Endometrium (tissue), 2 donors: ENCODE results near the gene SOX3.

Experiments
- FAIRE-seq: peaks from 2 replicates; lab custom pipeline; 2012; peaks lifted over from hg19 to GRCh38; lab: Jason Lieb, UNC
- donor health status: control.
- donor health status: control.

The SOX3 gene

GRCh38 chrX:140495739-140496138 lies 9.1 kb downstream of the SOX3 start:
- FAIRE-seq = no peak

DNA sequence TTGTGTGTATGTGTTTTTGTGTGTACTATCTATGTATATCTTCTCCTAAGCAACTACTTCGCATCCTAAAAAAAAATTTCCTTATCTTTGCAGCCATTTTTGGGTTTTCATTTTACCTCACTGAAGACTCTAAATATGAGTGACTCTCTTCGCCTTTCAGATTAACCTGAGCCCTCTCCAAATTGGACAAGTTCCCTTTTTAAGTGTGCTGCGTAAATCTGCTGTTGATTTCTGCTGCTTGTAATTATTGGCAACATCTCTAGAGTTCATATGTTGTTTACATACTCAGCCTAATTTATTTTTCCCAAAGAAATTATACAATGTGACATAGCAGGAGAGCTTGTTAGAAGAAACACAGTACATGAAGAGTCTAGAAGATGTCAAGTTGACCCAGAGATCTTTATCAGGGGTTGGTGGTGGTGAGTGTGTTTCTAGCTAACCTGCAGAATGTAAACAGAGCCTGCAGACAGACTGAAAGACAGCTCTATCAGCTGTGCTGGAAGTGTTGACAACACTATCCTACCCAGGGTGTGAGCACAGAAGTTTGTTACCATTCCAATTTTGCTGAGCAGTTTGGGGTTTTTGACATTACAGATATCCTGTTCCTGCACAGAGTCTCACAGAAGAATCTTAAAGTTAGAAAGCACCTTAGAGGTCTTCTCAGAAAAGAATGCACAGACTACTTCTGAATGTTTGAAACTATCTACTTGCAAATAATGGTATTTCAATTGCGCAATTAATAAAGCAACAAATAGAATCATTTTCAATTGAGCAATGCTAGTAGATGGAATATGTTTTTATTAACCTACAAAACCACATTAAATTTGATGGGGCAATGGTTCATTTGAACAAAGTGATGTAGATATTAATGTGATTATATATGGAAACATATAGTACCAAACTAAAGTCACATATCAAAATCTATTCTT lies 12.5 kb downstream of the SOX3 start:
- peak; percentile 91 for FAIRE-seq

GRCh38 chrX:140480765-140481164 lies 24.1 kb downstream of the SOX3 start:
- no peak for FAIRE-seq

GRCh38 chrX:140477987-140478386 lies 26.9 kb downstream of the SOX3 start:
- FAIRE-seq = no peak

DNA sequence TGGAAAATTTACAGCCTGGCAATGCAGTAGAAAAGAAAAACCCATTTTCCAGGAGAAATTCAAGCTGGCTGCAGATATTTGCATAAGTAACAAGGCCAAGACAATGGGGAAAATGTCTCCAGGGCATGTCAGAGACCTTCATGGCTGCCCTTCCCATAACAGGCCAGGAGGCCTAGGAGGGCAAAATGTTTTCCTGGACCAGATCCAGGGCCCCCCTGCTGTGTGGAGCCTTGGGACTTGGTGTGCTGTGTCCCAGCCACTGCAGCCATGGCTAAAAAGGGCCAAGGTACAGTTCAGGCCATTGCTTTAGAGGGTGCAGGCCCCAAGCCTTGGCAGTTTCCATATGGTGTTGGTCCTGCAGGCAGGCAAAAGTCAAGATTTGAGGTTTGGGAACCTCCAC lies 29.8 kb downstream of the SOX3 start:
- no peak for FAIRE-seq

DNA sequence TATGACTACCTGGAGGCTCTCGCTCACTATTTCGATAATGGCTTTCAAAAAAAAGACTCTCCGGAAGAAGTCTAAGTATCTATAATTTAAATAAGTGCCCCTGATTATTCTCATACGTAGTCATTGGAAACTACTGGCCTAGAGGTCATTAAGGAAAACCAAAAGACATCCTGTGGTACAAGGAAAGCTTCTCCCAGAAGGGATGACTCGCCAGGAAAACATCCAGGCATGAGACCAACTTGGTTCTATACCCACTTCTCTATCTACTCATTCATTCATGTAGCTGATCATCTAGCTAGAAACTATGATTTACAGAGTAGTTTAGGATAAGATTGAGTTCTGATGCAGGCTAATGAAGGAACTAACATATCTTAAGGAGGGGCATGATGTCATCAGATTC lies 37.7 kb downstream of the SOX3 start:
- FAIRE-seq = no peak
